Stimulated activated CD4-positive, alpha-beta T cell treated with anti-CD3 and anti-CD28 coated beads, Interleukin-1b, Interleukin-23, amount 100 ng/mL, for 1 hour (primary cell): ENCODE measurements around the gene SLC2A3.
"Not testable (repeated sequence)": the region's sequence is repeated elsewhere in the genome, so short reads cannot be mapped to it uniquely, and the experiment has no call there.

Source experiments
- DNase-seq, 2 donors: peaks; one replicate each; pipeline ENCODE4 v3.0.0-alpha.2; 2020; ENCODE audit warnings: low read depth in 2 of 2

The SLC2A3 gene

DNA sequence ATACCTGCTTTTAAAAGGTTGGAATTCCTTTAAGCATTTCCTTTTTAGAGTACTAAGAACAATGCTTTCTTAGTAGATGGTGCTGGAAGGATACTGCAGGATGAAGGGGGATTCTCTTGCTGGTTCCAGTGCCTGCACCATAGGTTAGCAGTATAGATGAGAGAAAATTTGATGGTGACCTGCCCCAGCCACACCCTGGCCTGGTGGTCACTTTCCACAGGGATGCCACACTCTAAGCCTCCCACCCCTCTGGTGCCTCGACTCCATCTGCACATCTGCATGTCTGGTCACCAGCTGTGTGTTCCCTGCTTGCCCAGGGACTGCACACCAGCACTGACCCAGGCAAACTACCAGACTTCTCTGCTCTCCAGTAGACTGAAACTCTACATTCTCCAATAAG lies 19.1 kb downstream of the SLC2A3 start:
- no peak for DNase-seq

DNA sequence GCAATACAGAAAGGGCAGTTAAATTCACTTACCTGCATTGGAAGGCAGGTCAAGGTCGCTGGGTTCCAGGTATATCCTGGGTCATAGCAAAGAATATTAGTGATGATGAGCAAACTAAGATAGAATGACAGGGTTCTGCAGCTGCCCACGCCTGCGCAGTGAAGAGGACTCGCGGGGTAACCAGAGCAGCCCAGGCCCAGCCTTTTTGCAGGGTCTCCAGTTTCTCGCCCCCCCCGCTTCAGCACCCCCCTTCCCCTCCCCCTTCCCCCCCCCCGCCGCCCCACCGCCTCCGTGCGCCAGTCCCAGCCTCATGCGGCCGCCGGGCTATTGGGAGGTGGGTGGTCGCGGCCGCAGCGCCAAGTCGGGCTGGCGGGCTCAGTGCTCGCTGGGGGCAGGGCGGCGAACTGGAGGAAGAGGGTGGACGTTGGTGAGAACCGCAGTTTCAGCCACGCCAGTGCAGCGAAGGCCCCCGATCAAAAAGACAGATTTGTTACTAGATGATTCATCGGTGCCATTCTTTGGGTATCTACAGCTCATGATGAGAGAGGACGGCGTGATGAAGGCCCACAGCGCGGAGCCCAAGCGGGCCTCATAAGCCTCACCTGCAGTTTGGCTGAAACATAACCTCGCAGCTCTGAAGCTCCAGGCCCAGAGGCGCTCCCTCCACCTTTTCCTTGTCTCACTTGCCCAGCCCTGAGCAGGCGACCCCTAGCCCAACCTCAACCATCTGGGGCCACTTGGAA lies 20.2 kb downstream of the SLC2A3 start:
- no peak for DNase-seq

DNA sequence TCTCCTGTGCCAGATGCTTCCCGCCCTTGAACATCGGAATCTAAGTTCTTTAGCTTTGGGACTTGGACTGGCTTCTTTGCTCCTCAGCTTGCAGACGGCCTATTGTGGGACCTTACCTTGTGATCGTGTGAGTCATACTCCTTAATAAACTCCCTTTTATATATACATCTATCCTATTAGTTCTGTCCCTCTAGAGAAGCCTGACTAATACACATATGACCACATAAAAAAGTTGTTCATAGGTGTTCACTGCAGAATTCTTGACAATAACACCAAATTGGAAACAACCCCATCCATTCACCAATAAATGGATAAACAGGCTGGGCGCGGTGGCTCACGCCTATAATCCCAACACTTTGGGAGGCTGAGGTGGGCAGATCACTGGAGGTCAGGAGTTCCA lies 25.9 kb downstream of the SLC2A3 start:
- not testable (repeated sequence) for DNase-seq

DNA sequence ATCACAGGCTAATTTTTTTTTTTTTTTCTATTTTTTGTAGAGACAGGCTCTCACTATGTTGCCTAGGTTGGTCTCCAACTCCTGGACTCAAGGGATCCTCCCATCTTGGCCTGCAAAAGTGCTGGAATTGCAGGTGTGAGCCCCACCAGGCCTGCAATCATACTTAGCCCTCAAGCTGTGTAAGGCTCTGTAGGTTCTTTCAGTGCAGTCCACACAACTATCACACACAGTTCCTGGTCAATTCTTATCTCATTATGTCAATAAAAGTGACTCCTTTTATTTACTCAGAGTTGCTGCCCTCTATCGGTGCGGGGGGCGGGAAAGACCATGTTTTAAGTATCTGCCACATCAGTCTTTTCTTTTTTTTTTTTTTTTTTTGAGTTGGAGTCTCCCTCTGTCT lies 29.0 kb downstream of the SLC2A3 start:
- no peak for DNase-seq

DNA sequence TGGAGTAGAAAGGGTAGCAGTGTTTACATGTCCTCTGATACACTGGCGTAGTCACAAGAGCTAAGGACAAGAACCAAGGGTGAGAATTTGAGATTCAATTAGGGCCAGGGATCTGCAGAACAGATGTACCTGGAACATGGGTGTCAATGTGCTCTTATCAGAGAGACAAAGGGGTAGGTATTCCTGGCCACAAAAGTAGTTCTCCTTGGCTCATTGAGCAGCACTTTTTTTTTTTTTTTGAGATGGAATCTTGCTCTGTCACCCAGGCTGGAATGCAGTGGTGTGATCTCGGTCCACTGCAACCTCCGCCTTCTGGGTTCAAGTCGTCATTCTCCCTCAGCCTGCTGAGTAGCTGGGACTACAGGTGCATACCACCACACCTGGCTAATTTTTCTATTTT lies 29.7 kb downstream of the SLC2A3 start:
- not testable (repeated sequence) for DNase-seq

DNA sequence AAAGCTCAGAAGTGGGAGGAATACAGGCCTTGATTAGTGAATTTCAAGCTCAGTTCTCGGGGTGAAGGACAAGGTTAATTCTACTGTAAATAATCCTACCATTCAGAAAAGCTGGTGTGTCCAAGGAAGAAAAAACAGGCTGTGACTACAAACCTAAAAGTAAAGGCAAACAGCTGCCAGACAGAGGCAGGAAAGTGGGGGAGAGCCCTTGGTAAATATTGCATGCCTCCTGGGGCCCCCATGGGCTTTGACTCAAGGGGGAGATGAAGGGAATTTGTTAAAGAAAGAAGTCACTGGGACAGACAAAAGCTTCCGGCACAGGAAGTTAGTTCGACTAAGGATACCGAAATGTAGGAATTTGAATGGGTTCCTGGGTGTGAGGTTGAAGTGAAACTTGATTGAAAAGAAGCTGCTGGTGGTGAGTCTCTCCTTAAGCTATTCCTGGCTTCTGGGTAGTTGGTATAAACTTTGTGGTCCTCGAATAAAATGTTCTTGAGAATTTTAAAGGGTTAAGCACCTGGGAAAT lies 30.3 kb downstream of the SLC2A3 start:
- DNase-seq = not testable (repeated sequence)

DNA sequence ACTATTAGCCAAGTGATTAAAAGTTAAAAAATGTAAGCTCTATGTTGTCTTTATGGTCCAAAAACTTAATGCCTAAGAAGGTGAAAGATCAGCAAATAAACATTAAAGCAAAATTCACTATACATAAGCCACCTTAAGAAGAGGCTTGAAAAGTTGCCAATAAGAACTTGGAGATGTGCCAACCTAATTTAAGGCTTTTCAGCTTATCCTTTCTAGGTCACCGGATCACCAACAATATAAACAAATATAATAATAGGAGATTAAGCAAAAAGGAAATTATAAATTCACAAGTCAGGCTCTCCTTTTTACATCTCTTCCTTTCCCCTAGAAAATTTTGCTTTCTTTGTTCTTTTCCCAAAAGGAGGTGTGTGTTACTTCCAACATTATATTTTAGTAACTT lies 30.9 kb downstream of the SLC2A3 start:
- no peak for DNase-seq

DNA sequence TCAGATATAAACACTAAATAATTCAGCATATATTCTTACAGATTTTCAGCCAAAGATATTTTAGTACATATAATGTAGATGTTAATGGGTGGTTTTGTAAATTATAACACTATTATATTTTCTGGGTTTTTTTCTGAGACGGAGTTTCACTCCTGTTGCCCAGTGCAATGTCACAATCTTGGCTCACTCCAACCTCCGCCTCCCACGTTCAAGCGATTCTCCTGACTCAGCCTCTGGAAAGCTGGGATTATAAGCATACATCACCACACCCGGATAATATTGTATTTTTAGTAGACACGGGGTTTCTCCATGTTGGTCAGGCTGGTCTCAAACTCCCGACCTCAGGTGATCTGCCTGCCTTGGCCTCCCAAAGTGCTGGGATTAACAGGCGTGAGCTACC lies 33.6 kb downstream of the SLC2A3 start:
- DNase-seq = not testable (repeated sequence)

DNA sequence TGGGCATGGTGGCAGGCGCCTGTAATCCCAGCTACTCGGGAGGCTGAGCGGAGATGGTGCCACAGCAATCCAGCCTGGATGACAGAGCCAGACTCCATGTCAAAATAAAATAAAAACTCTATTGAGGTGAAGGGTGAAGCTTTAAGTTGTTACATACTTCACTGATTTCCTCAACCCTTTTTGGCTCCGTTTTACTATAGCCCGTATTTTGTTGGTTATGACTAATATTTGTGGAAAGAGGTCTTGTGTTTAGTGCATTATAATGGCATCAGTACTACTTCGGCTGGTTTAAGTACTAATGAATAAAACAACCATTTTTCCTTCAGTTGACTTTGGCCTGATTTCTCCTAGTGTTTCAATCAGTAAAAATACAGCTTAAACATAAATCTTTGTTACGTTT lies 36.2 kb downstream of the SLC2A3 start:
- DNase-seq = no peak

DNA sequence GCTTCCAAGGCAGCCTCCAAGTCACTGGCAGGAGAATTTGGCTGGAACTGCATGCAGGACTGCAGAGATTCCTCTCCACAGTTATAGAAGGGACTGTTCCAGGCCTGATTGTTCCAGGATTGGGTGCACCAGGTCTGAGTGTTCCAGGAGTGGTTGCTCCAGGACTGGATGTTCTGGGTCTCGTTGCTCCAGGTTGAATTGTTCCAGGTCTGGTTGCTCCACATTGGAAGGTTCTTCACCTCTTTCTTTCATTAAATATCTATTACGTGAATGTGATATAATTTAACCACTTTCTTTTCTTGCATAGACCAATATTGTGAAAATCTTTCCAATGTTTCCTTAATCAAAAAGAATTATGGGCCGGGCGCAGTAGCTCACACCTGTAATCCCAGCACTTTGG lies 39.3 kb downstream of the SLC2A3 start:
- DNase-seq = not testable (repeated sequence)

DNA sequence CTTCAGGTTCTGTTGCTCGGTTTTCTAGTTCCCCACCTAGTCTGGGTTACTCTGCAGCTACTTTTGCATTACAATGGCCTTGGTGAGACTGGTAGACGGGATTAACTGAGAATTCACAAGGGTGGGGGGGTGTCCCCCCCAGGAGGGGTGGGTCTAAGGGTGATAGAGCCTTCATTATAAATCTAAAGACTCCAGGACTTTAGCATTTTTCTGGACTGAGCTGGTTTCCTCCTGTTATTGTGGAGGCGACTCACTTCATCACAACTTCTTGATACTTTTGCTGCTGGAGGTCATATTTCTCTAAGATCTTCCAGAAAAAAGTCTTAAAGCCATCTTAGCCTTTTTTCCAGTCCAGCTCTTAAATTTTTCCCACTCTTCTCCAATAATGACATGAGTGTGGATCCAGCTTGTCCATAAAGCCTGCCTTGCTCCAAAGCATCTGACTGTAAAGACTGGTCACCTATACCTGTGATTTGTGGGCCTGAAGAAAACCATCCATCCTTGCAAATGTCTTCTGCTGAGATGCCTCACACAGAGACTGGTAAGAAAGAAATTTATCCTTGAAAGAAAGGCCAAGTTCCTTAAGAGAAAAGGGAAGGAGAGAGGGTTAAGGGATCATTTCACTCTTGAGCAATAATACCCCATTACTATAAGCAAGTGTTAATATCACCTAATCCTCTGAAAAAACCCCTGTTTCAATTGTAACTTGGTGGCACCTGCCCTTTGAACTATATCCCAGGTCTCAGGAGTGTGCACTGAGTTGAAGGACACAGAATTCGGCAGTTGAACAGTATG lies 43.6 kb downstream of the SLC2A3 start:
- DNase-seq = no peak

DNA sequence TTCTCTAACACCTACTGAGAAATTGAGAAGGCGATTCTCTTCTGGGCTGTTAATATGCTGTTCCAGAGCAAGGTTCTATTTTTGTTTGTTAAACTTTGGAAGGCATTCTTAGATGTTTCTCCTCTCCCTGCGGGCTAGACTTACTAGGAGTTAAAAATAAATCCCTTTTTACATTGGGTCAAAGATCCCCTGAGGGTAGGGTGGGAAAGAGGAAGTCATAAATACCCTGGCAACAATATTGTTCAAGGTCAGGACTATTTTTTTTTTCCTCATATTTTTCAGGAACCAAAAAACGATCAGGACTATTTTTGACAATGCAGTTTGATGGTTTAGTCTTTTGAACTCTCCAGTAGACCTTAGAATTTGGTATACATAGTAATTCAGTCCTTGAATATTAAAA lies 51.3 kb downstream of the SLC2A3 start:
- no peak for DNase-seq

DNA sequence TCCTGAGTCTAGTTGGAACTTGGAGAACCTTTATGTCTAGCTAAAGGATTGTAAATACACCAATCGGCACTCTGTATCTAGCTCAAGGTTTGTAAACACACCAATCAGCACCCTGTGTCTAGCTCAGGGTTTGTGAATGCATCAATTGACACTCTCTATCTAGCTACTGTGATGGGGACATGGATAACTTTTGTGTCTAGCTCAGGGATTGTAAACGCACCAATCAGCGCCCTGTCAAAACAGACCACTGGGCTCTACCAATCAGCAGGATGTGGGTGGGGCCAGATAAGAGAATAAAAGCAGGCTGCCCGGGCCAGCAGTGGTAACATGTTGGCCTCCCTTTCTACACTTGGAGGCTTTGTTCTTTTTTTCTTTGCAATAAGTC lies 54.3 kb downstream of the SLC2A3 start:
- not testable (repeated sequence) for DNase-seq

DNA sequence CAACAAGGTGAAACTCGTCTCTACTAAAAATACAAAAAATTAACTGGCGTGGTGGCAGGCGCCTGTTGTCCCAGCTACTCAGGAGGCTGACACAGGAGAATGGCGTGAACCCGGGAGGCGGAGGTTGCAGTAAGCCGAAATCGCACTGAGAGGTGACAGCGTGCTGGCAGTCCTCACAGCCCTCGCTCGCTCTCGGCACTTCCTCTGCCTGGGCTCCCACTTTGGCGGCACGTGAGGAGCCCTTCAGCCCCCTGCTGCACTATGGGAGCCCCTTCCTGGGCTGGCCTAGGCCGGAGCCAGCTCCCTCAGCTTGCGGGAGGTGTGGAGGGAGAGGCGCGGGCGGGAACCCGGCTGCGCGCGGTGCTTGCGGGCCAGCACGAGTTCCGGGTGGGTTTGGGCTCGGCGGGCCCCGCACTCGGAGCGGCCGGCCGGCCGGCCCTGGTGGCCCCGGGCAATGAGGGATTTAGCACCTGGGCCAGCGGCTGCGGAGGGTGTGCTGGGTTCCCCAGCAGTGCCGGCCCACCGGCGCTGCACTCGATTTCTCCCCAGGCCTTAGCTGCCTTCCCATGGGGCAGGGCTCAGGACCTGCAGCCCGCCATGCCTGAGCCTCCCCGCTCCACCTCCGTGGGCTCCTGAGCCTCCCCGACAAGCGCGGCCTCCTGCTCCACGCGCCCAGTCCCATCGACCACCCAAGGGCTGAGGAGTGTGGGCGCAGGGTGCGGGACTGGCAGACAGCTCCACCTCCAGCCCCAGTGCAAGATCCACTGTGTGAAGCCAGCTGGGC lies 54.8 kb downstream of the SLC2A3 start:
- DNase-seq = not testable (repeated sequence)

DNA sequence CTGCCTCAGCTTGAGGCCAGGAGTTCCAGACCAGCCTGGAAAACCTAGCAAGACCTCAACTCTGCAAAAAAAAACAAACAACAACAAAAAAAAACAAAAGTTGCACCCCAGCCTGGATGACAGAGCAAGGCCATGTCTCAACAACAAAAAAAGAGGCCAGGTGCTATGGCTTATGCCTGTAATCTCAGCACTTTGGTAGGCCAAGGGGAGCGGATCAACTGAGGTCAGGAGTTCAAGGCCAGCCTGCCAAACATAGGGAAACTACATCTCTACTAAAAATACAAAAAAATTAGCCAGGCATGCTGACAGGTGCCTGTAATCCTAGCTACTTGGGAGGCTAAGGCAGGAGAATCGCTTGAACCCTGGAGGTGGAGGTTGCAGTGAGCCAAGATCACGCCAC lies 56.7 kb downstream of the SLC2A3 start:
- DNase-seq = no peak

DNA sequence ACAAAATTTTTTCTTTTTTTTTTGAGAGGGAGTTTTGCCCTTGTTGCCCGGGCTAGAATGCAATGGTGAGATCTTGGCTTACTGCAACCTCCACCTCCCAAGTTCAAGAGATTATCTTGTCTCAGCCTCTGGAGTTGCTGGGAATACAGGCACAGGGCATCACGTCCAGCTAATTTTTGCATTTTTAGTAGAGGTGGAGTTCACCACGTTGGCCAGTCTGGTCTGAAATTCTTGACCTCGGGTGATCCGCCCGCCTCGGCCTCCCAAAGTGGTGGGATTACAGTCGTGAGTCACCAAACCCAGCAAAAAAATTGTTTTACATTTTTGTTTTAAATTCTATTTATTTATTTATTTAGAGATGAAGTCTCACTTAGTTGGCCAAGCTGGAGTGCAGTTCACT lies 58.6 kb downstream of the SLC2A3 start:
- no peak for DNase-seq

DNA sequence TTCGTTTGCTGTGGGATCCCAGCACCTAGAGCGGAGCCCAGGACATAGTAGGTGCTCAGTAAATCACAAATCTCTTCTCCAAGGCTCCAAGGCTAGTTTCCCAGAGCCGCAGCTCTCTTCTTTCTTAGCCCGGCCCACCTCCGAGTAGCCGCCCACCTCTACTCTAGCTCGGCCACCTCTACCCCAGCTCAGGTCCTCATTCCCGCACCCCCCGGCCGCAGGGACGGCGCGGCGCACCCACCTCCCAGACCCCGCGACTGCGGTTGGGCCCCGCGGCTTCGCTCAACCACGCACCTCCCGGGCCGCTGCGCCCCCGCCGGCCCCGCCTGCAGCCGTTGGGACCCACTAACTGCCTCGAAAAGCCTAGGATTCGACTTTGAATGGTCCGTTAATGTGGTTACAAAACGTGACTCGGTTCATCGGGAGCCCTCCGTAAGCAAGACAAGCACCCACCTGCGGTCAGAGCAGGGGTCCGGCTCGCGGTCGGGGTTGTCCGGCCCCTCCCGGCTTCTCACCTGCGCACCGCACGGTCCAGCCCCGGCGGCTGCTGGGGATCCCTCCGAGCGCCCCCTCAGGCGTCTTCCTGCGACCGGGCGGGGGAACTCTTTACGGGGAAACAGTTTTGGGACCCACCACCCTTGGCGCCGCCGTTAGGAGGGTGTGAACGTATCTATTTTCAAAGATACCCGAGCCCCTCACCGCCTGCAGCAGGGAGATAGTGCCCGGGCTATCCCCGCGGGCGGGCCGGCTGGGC lies 63.2 kb downstream of the SLC2A3 start, which contains the start of gene SLC2A14:
SLC2A14 (minus strand) TSS at position 350 of the 754 bp plus-strand sequence. CDS start 3,035 bp downstream, outside the sequence.
- DNase-seq = no peak

DNA sequence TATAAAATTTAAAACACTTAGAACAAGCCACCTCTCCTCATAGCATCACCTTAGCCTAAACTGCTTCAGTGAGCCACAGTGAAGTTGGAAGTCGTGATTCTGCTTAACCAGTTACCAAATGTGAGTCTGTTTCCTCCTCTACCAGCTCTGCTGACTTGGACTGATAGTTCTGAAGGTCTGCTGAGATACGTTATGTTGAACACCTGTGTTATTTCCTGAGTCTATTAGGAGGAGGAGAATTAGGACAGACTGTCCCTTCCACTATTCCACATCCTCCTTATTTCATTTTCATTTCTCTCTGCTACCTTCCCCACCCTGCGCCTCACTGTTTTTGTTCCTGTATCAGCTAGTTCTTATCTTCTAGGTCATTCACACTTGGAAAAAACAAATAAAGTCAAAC lies 65.7 kb downstream of the SLC2A3 start:
- no peak for DNase-seq
